HG02884 (cell line): ENCODE measurements around the gene TENT5C.

Source experiments
- ATAC-seq: cut with Tn5 transposase; IDR thresholded peaks from one replicate; pipeline ENCODE4 v1.9.1; 2021; ENCODE audit warnings: mild to moderate bottlenecking, moderate library complexity; ENCODE audit not compliant: unreplicated experiment

The TENT5C gene

DNA sequence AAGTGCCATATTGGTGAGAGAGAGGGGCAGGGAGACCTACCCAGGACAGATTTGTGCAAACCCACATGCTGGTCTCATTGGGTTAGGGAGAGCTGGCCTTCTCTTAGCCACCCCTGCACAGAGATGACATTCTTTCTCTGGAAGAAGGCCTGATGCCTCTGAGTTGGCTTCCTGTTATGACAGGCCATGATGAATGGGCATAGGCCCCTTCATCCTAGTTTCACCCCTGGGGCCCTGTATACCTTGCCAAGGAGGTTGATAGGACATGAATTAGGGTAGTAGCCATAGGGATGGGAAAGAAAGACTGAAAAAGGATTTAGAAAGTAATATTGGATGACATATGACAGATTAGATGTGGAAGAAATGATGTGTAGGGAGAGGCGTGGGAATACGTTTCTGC, 46.6 kb downstream of the TENT5C start:
- no peak for ATAC-seq

DNA sequence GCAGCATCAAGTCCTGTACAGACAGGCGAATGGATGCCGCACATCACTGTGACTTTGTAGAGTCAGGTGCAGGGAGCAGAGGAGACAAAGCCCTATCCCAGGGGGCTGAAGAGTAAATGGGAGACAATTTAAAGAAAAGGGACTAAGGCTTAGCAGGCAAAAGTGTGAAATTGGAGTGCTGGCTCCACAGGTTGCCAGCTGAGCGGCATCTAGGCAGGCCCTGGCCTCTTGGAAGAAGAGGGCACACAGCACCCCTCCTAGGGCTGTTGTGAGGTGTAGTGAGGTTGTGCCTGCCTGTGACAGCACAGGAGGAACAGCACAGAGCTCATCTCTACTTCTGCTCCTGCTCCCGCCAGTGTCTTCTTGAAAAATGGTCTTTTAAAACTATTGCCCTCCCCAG, 47.3 kb downstream of the TENT5C start:
- ATAC-seq: no peak

DNA sequence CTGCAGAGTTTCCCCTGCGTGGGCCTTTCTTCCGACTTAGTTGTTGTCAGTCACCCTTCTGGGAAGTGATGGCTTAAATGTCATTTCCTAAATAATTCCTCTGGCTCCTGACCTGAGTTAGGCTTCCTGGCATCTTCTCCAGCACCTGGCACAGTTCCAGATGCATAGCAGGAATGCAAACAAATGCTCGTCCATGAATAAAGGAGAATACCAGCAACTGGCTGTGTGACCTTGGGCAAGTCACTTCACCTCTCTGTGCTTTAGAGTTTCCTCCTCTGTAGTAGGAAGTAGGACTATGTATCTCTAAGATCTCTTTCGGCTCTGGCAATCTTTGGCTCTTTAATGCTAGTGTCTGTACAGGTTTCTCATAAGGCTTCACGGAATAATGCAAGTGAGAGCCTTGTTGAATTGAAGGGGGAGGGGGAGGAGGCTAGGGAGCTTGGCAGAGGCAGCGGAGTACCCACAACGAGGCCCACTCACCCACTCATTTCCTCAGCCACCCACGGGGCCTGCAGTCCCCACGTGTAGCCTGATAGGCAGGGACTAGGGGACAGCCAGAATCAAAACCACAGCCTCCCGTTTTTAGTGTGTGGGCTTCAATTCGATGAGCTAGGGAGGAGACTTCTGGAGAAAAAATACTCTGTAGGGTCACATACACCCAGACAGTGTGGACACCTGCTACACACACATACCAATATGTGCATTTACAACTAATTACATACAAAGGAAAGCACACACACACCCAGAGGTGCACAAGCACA, 48.1 kb downstream of the TENT5C start:
- ATAC-seq: peak; percentile 22

DNA sequence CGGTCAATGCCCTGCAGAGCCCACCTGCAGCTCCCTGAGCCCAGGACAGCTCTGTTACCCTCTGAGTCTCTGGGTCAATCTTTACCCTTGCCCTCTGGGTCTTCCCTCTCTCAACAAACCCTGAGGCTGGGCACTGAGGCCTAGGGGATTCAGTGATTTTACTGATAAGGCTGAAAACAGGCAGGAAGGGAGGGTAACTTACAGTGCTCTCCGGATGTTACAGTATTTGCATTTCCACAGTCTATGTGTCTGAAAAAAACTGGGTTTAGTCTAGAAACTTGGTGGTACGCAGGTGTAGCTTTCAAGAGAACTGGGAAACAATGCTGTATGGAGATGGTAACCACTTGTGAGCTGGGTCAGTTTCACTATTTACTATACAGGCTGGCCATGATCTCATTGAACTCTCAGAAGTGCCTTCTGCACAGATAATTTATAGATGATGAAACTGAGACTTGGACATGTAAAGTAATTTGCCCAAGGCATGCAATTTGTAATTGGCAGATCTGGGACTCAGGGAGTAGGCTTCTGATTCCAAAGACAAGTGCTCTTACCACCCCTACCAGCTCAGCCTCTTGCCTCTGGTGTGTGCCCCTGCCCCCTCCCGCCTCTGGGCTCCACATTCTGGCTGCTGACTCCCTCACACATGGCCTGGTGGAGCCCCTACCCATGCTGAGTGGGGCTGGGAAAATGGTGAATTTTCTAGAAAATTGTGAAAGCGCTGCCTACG, 48.8 kb downstream of the TENT5C start:
- peak; percentile 74 for ATAC-seq

DNA sequence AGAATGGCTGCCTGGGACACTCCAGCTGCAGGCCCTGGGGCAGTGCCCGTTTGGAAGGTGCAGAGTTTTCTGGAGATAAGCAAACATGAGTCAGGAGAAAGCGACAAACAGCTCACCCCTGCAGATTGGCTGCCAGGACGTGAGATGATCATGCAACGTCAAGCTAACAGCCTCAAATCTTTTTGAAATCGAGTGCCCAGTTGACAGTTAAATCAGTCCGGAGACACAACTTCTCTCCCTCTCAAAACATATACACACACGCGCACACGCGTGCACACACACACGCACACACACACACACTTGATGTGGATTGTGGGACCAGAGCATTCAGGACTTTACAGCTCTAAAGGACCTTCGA, 49.4 kb downstream of the TENT5C start:
- ATAC-seq: no peak

DNA sequence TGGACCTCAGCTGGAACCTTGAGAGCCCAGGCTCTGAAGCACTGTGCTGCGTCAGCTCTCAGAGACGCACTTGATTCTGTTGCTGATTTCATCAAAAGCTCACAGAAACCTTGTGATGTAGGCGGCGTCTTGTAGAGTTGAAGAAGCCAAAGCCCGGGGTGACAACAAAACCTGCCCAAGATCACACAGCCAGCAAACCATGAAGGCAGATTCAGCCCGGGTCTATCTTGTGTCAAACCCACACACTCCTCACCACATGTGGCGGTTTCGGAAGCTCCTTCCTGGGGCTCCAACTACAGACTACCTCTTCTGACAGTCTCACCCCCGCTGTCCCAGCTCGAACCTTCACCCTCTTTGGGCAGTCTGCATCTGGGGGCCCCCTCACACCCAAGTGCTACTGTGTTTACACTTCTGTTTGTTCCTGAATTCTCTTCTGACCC, 50.4 kb downstream of the TENT5C start:
- peak; percentile 45 for ATAC-seq

DNA sequence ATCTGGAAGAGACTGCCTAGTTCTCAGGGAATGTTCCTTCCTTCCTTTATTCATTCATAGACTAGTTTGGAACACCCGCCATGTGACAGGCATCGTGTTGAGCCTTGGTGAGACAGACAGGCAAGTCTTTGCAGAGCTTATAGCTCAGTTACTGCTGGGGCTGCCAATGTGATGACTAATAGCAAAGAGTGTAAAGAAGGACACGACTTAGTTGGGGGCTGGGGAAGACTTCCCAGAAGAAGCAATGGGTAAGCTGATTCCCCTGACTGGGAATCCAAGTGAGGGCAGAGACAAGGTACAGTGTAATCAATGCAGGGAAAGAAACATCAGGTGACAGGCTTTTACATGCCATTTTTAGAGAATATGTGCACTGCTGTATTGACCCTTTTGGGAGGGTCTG, 51.2 kb downstream of the TENT5C start:
- no peak for ATAC-seq

DNA sequence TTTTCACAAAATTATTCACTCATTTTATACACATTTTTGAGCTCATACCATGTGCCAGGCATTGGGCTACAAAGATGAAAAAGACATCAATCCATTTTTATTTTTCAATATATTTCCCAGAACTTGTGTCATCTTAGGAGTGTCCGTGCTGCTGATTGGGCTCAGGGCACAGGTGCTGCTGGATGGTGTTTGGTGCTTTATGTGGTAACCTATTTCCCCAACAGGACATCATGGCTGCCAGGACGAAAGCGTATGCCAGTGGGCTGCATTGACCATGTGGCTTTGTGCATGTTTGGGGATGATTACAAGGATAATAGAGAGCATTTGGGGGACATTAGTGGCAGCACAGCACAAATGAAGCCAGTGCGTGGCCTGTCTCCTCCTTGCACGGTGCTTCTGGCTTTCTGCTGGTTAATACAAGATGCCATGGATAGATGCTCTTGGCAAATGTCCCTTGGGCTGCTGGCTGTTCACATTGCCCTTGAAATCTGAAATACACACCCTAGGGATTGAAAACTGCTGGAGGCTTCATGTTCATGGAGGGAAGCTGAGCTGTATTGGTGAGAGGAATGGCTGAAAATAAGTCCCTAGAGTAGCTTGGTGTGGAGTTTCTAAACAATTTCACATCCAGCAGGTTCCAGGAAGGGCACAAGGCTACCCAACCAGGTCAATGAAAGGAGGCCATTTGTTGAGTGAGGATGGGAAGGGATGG, 52.3 kb downstream of the TENT5C start:
- no peak for ATAC-seq

DNA sequence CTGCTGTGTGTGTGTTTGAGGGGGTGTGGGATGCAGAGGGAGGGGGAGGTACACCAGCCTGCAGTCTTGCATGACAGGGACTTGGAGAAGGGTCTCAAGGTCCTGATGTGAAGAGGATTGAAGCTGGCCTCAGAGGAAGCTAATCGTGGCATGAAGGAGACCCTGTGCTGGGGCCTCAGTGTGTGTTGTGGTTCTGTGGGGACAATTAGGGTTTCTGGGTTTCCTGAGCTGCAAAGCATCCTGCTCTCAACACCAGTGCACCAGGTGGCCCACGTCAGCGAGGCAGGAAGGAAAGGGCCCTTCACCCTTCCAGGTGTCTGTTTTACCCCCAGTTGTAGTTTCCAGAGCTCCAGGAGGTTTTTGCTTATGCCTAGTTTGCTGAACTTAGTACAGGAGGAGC, 52.8 kb downstream of the TENT5C start:
- ATAC-seq: no peak

DNA sequence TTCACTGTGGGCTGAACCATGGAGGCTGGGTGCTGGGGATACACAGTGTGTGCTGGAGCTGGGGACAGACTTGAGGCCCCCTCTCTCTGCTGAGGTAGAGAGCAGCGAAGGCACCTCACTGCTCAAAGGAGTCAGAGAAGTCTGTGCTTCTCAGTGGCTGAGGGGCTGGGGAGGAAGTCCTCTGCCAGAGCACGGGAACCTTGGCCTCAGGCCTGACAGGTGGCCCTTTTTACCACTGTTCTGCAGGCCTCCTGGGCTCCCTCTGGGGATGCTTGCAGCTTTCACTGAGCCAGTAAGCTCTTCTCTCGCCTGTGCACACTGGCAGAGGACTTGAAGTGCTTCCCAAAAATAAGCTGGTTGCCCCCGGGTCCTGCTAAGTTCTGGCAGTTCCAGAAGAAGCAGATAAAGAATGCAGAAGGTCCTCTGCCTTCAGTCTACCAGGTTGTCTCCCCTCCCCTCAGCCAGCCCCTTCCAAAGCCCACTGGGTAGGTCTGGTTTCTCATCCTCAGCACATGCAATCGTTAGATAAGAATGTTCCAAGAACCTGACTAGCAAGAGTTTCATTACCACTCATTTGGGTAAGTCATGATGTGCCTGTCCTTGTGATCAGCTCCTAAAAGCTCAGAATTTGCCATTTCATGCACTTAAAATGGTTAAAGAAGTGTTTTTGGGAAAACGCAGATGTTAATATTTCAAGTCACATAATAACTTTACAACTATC, 53.9 kb downstream of the TENT5C start:
- ATAC-seq: no peak

DNA sequence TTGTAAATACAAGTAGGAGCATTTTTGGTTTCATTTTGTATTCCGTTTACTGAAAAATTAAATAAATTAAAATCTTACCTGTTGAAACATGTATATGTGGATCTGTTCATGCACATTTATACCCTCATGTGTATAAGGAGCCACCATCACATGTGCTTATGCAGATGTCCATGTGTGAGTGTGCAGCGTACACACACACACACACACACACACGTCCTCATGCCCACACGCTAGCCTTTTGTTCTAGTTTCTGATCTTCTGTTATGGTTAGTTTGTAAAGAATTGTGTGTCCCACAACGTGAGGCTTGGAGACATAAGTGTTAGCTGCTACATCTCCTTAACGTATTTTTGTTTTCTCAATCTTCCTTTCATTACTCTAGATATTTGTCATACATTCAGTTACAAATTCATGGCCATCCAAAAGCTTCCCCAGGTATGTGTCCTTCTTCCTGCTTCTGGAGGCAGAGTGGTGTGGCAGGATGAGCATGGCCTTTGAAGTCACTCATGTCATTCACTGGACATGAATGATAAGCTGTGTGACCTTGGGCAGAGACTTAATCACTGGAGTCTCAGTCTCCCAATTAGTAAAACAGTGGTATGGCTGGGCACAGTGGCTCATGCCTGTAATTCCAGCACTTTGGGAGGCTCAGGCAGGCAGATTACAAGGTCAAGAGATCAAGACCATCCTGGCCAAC, 54.6 kb downstream of the TENT5C start:
- ATAC-seq: no peak

DNA sequence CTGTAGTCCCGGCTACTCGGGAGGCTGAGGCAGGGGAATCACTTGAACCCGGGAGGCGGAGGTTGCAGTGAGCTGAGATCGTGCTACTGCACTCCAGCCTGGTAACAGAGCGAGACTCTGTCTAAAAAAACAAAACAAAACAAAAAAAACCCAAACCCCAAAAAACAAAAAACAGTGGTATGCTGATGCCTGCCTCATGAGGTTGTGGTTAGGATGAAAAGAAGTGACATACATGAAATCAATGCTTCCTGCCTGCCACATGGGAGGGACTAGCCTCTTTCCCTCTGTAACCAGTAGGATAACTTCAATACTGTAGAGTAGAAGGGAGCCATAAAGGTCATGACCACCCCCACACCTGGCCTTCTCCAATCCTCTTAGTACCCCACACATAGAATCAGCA, 55.2 kb downstream of the TENT5C start:
- no peak for ATAC-seq

DNA sequence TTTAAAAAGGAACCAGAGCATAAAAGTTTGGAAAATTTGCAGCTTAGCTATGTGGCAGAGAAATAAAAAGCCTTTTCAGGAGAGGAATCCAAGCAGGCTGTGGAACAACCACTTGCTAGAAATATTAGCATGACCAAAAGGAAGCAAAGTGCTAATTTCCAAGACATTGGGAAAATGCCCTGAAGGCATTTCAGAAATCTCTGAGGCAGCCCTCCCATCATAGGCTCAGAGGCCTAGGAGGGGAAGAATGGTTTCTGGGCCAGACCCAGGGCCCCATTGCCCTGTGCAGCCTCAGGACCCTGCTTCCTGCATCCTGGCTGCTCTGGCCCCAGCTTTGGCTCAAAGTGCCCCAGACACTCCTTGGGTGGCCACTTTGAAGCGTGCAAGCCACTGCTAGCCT, 56.8 kb downstream of the TENT5C start:
- ATAC-seq: no peak

DNA sequence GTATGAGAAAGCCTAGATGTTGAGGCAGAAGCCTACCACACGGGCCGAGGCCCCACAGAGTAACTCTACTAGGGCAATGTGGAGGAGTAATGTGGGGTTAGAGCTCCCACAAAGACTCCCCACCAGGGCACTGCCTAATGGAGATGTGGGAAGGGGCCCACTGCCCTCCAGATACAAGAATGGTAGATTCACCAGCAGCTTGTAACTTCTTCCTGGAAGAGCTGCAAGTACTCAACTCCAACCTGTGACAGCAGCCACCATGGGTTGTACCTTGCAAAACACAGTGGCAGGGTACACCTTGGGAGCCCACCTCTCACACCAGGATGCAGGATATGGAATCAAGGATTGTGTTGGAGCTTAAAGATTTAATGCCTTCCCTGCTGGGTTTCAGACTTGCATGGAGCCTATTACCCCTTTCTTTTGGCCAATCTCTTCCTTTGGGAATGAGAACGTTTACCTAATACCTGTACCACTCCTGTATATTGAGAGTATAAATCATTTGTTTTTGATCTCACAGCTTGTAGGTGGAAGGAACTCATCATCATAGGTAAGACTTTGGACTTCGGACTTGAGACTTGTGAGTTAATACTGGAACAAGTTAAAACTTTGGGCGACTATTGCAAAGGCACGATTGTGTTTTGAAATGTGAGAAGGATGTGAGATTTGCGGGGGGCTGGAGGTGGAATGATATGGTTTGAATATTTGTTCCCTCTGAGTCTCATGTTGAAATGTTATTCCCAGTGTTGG, 57.5 kb downstream of the TENT5C start:
- no peak for ATAC-seq

DNA sequence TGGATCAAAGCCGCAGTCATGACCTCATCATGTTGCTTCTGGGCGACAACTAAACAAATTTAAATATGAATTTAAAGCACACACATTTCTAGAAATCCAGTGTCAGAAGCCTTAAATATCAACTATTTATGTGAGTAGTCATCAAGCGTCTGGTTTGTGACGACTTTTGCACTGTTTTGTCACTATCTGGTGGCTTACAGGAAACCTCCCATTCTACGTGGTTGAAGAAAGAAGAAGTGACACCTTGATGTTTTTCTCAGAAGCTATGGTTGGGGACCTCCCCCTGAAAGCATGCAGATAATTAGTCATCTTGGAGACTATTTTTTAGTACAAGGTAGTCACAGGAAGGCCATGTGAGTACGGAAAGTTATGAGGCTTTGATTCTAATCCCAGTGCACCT, 58.5 kb downstream of the TENT5C start:
- peak; percentile 96 for ATAC-seq

DNA sequence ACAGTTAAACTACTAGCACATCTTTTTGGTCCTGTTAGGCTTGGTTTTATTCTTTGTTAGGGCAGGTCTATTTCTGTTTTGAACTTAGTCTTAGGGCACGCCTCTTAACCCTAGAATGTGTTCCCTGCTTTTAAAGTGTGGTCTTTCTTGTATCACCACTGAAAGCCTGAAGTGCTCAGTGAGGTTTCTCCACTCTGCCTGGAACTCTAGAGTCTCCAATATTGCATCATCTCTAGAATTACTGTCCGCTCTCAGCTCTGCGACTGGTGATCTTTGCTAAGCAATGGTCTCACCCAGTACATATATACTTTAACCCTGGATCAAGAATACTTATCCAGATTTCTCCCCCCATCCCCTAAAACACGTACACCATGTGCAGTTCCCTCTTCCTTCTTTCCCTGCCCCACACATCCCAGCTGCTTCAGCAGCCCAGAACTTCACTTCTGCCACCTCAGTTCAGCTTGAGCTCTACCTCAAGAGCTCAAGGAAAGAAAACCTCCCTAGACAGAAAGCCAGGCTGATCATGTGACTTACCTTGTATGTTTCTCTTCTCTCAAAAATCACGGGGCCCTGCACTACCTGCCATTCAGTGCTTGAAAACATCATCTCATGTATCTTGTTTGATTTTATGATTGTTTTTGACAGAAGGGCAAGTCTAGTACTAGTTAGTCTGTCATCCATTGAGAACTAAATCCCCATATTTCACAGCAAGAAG, 59.9 kb downstream of the TENT5C start:
- ATAC-seq: no peak

DNA sequence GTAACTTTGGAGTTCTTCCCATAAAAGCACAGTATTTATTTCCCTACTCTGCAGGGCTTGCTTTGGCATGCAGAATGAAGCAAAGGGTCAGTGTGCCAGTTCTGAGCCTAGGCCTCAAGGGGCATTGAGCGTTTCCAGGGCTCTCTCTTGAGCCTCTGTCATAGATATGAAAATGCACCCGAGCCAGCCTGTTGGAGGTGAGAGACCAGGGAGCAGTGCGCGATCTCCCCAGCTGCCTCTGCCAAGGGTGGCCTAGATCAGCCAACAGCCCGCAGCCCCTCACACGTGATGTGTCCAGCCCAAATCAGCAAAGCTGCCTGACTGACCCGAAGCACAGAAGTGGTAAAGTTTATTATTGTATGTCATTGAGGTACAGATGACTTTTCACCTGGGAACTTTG, 63.7 kb downstream of the TENT5C start:
- no peak for ATAC-seq

DNA sequence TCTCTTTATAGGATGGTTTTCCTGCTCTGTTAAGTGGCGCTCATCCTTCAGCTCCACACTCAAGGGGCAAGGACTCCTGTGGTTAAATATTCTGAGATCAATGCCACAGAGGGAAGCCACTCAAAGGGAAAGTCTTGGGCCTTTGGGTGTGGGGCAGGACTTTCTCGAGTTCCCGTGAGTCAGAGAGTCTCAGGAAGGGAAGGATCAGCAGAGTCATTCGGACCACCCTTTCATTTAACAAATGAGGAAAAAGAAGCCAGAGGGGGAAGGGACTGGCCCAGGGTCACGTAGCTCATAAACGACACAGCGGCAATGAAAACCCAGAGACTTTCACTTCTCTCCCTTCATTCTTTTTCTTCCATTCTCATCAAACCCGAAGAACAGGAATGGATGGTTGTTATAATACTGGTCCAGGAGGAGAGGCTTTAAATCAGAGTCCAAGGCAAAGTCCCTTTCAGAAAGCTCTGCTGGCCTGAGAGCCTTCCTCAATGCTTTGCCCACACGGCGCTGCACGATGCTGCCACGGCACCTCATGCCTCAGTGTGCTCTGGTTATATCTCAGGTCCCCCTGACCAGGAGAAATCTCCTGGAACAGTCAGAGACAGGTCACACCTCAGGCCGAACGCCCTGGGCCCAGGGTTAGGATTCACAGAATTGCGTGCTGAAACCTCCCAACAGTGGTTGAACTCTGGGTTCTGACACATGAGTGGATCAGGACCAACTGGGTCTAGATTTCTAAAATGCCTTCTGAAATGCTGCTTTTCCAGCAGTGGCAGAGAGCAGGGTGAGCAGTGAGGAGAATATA, 65.3 kb downstream of the TENT5C start:
- no peak for ATAC-seq
